Liver (tissue), 9 donors: ENCODE data around the gene NXN. TPM values are rescaled to one million over a fixed set of nuclear protein-coding genes. Genes with fewer than 3 reads are reported as not detected.

ENCODE experiments used
- DNase-seq: peaks from one replicate; pipeline ENCODE4 v3.0.0-alpha.2; 2017; ENCODE audit warnings: low spot score
- H3K27ac ChIP-seq, 2 donors: one replicate each; pipeline ENCODE4 v1.7.0; 2013; ENCODE audit warnings: inconsistent platforms in 2 of 2, low read length in 2 of 2, control low read depth in 1 of 2, low read depth in 1 of 2, mild to moderate bottlenecking in 1 of 2
- H3K27me3 ChIP-seq, 4 donors: one replicate each; pipeline versions ENCODE4 v1.6.1 to v1.7.0; 2013; ENCODE audit warnings: low read length in 3 of 4, inconsistent platforms in 1 of 4, mild to moderate bottlenecking in 1 of 4, moderate library complexity in 1 of 4; ENCODE audit not compliant: control insufficient read depth in 4 of 4, insufficient read depth in 4 of 4
- H3K36me3 ChIP-seq, 4 donors: one replicate each; pipeline versions ENCODE4 v1.6.1 to v1.7.0; 2013; ENCODE audit warnings: low read length in 3 of 4, mild to moderate bottlenecking in 3 of 4, low read depth in 1 of 4, moderate library complexity in 1 of 4; ENCODE audit not compliant: control insufficient read depth in 4 of 4, insufficient read depth in 3 of 4
- H3K4me1 ChIP-seq, 4 donors: one replicate each; pipeline versions ENCODE4 v1.6.1 to v1.7.0; 2013; ENCODE audit warnings: low read length in 3 of 4, mild to moderate bottlenecking in 3 of 4, moderate library complexity in 1 of 4; ENCODE audit not compliant: control insufficient read depth in 4 of 4, insufficient read depth in 4 of 4
- H3K4me3 ChIP-seq, 3 donors: one replicate each; pipeline versions ENCODE4 v1.6.1 to v1.7.0; 2013; ENCODE audit warnings: low read length in 3 of 3, control low read depth in 1 of 3, low read depth in 1 of 3, mild to moderate bottlenecking in 1 of 3
- H3K9ac ChIP-seq, 2 donors: one replicate each; pipeline ENCODE4 v1.7.0; 2013; ENCODE audit warnings: low read length in 2 of 2, mild to moderate bottlenecking in 2 of 2, moderate library complexity in 2 of 2, control low read depth in 1 of 2, low read depth in 1 of 2
- H3K9me3 ChIP-seq, 4 donors: one replicate each; pipeline versions ENCODE4 v1.6.1 to v1.7.0; 2013; ENCODE audit warnings: low read length in 3 of 4; ENCODE audit not compliant: control insufficient read depth in 4 of 4
- ATF3 ChIP-seq: IDR thresholded peaks from 2 replicates; pipeline ENCODE4 v1.6.1; 2016; ENCODE audit warnings: antibody characterized with exemption
- CTCF ChIP-seq: fragments of 150-350 bp; IDR thresholded peaks from 2 replicates; pipeline ENCODE4 v1.5.1; 2017; ENCODE audit warnings: improper control_type of control experiment, low read depth, low read length; ENCODE audit not compliant: missing input control
- GABPA ChIP-seq, 2 donors: IDR thresholded peaks in 1 of 2; conservative IDR thresholded peaks in 1 of 2; 2 replicates each; pipeline ENCODE4 v1.6.1; 2016; ENCODE audit warnings: antibody characterized with exemption in 2 of 2, mild to moderate bottlenecking in 1 of 2, moderate library complexity in 1 of 2
- HNF4A ChIP-seq, 2 donors: conservative IDR thresholded peaks; 2 replicates each; pipeline ENCODE4 v1.6.1; 2016; ENCODE audit warnings: antibody characterized with exemption in 2 of 2, mild to moderate bottlenecking in 2 of 2
- HNF4G ChIP-seq: IDR thresholded peaks from 2 replicates; pipeline ENCODE4 v1.6.1; 2016; ENCODE audit warnings: antibody characterized with exemption
- JUND ChIP-seq, 2 donors: IDR thresholded peaks; 2 replicates each; pipeline ENCODE4 v1.6.1; 2016; ENCODE audit warnings: antibody characterized with exemption in 2 of 2
- MAX ChIP-seq: IDR thresholded peaks from 2 replicates; pipeline ENCODE4 v1.6.1; 2016; ENCODE audit warnings: antibody characterized with exemption
- NR2F2 ChIP-seq: IDR thresholded peaks from 2 replicates; pipeline ENCODE4 v1.6.1; 2016; ENCODE audit warnings: antibody characterized with exemption
- RAD21 ChIP-seq, 2 donors: IDR thresholded peaks; 2 replicates each; pipeline ENCODE4 v1.6.1; 2016; ENCODE audit warnings: antibody characterized with exemption in 2 of 2, mild to moderate bottlenecking in 2 of 2
- REST ChIP-seq: IDR thresholded peaks from 2 replicates; pipeline ENCODE4 v1.6.1; 2016; ENCODE audit warnings: antibody characterized with exemption, mild to moderate bottlenecking
- RXRA ChIP-seq, 2 donors: IDR thresholded peaks; 2 replicates each; pipeline ENCODE4 v1.6.1; 2017 to 2018; ENCODE audit warnings: antibody characterized with exemption in 2 of 2, mild to moderate bottlenecking in 1 of 2
- SP1 ChIP-seq: IDR thresholded peaks from 2 replicates; pipeline ENCODE4 v1.6.1; 2018; ENCODE audit warnings: antibody characterized with exemption, mild to moderate bottlenecking
- YY1 ChIP-seq: IDR thresholded peaks from 2 replicates; pipeline ENCODE4 v1.6.1; 2016; ENCODE audit warnings: antibody characterized with exemption, mild to moderate bottlenecking
- ZBTB33 ChIP-seq: IDR thresholded peaks from 2 replicates; pipeline ENCODE4 v1.6.1; 2016; ENCODE audit warnings: antibody characterized with exemption
- WGBS: extraction: QIAGEN DNeasy Blood & Tissue Kit; methylation state at CpG from one replicate; pipeline ENCODE4 v1.1.7; 2013; 5-methylcytosine and 5-hydroxymethylcytosine counted together
- polyA plus RNA-seq, 2 donors: library from polyadenylated mRNA; stranded (reverse) in 1 of 2; unstranded in 1 of 2; fragments of 200-250 nt in 1 of 2; fragments of >200 nt in 1 of 2; fragmentation: Nextera tagmentation in 1 of 2; extraction: Ambion mirVana in 1 of 2; gene quantifications; one replicate each; pipeline versions ENCODE4 v1.2.1 to v1.2.3, GENCODE V29; 2013 to 2015
- total RNA-seq, 2 donors: library from RNA; depleted of rRNA; stranded (reverse); fragments of >200 nt; gene quantifications; one replicate each; pipeline ENCODE4 v1.2.3, GENCODE V29; 2014
- donor health status: healthy.
- donor health status: healthy.
- donor health status: healthy.
- donor health status: healthy.
- donor health status: healthy.

The NXN gene
- total and polyA plus RNA-seq, 4 donors = 2.3 to 4.5 (median 3.3) TPM

GRCh38 chr17:888998-889441, 90.6 kb downstream of the NXN start (continued):
- TF ChIP-seq MAX (no peak), NR2F2 (no peak), HNF4G (no peak), RAD21 (IDR thresholded peaks at IDR 0.05) (no peak)

- WGBS = 76% methylated on average over 21 of the region's 21 CpGs
- no peak overlapping the region for H3K9ac ChIP-seq
- no peak for DNase-seq
Observed at GRCh38 chr17:887551-888209, 91.9 kb downstream of the NXN start.

More at GRCh38 chr17:887551-888209, 91.9 kb downstream of the NXN start:
- Histone ChIP-seq H3K27me3 (no peaks in the 10 kb centered on the region), H3K36me3 (no peaks in the 10 kb centered on the region), H3K4me3 (no peak overlapping the region), H3K9me3 (no peaks in the 10 kb centered on the region), H3K27ac (peak overlapping the region in 1 of 2 donors; percentile 26), H3K4me1 (peaks cover 3 to 9% (median 4%) of the 10 kb centered on the region in 4 donors)
- TF ChIP-seq MAX = no peak
- TF ChIP-seq NR2F2 = peak; percentile 60
- TF ChIP-seq RAD21 (IDR thresholded peaks at IDR 0.05) = no peak
- no peak for TF ChIP-seq CTCF
- TF ChIP-seq YY1 = peak; percentile 15
- TF ChIP-seq JUND (IDR thresholded peaks at IDR 0.05) = peak; percentile 62 to 63
- no peak for TF ChIP-seq ATF3
- no peak for TF ChIP-seq ZBTB33
- no peak for TF ChIP-seq GABPA (IDR thresholded peaks at IDR 0.05 in 1 of 2, conservative IDR thresholded peaks at IDR 0.05 in 1 of 2)
- TF ChIP-seq RXRA (IDR thresholded peaks at IDR 0.05) = peak in 1 of 2 donors; percentile 52
- peak; percentile 56 for TF ChIP-seq REST
- no peak for TF ChIP-seq HNF4A (conservative IDR thresholded peaks at IDR 0.05)
- no peak for TF ChIP-seq SP1
